Activated CD4-positive, alpha-beta T cell treated with anti-CD3 and anti-CD28 coated beads, Interleukin-2, amount 10 ng/mL, durations not matched to agents 7 days and 5 days (primary cell): ENCODE data around the gene SMAD9. TPM values are rescaled to one million over a fixed set of nuclear protein-coding genes. Genes with fewer than 3 reads are reported as not detected.

Experiments used
- CTCF ChIA-PET: fragments of 350-600 bp; sonication (Branson Sonifier 250); formaldehyde crosslinking; loops from one replicate; lab custom pipeline; 2021; ENCODE audit warnings: antibody characterized with exemption; lab: Charles Lee
- POLR2A ChIA-PET: fragments of 350-600 bp; sonication (Branson Sonifier 250); formaldehyde crosslinking; loops from one replicate; lab custom pipeline; 2021; ENCODE audit warnings: antibody characterized with exemption; lab: Charles Lee
- DNase-seq: peaks from one replicate; pipeline ENCODE4 v3.0.0-alpha.2; 2020
- H3K27ac Mint-ChIP-seq: one replicate; pipeline ENCODE4 v1.8.0; 2021; ENCODE audit warnings: mild to moderate bottlenecking, moderate library complexity, mixed read lengths
- H3K27me3 Mint-ChIP-seq: one replicate; pipeline ENCODE4 v1.8.0; 2021; ENCODE audit warnings: mixed read lengths
- H3K36me3 Mint-ChIP-seq: one replicate; pipeline ENCODE4 v1.8.0; 2021; ENCODE audit warnings: low read depth, mixed read lengths
- H3K4me1 Mint-ChIP-seq: one replicate; pipeline ENCODE4 v1.8.0; 2021; ENCODE audit warnings: mixed read lengths
- H3K4me3 Mint-ChIP-seq: one replicate; pipeline ENCODE4 v1.8.0; 2021; ENCODE audit warnings: mild to moderate bottlenecking, moderate library complexity, mixed read lengths
- H3K9me3 Mint-ChIP-seq: one replicate; pipeline ENCODE4 v1.8.0; 2021; ENCODE audit warnings: mixed read lengths
- total RNA-seq, 2 experiments: library from RNA; stranded (reverse); gene quantifications; one replicate each; pipeline ENCODE4 v1.2.3, GENCODE V29; 2021

The SMAD9 gene
- total RNA-seq, 2 experiments from 2014 or later = not detected

GRCh38 chr13:36819739-36820090 is 100.3 kb downstream of the SMAD9 start:
- Mint-ChIP-seq H3K27ac (peak overlapping the region; percentile 99), H3K36me3 (peaks cover 12% of the 10 kb centered on the region), H3K4me1 (peaks cover 61% of the 10 kb centered on the region), H3K27me3 (peaks cover 4% of the 10 kb centered on the region), H3K4me3 (peak overlapping the region; percentile 90), H3K9me3 (no peaks in the 10 kb centered on the region)
- CTCF ChIA-PET = no interaction called here
- DNase-seq = peak; percentile 54
- POLR2A ChIA-PET = no interaction called here

- DNase-seq = peak; percentile 91
- peaks cover 56% of the 10 kb centered on the region for H3K4me1 Mint-ChIP-seq
- H3K36me3 Mint-ChIP-seq = peaks cover 11% of the 10 kb centered on the region
- H3K9me3 Mint-ChIP-seq = no peaks in the 10 kb centered on the region
- CTCF ChIA-PET = interaction anchor here (0.8 kb wide), 1 partner anchor 402 kb away, joined by 4 read pairs; no protein-coding TSS in a partner anchor
- H3K27ac Mint-ChIP-seq = peak within 1 kb of the TSS; percentile 99
- H3K4me3 Mint-ChIP-seq = peak within 1 kb of the TSS; percentile 90
- H3K27me3 Mint-ChIP-seq = peaks cover 9% of the 10 kb centered on the region
- POLR2A ChIA-PET = interaction anchor here (0.7 kb wide), 1 partner anchor 180 kb away, joined by 6 read pairs; the partner anchor contains the start of gene ALG5
These were observed 101.0 kb downstream of the SMAD9 start, which contains the start of gene RFXAP for GRCh38 chr13:36818804-36819738. Gene RFXAP (plus strand): TSS chr13:36819222. CDS start chr13:36819358, 136 bp downstream.

GRCh38 chr13:36817996-36818803 is 101.8 kb downstream of the SMAD9 start:
- H3K4me1 Mint-ChIP-seq = peaks cover 48% of the 10 kb centered on the region
- H3K36me3 Mint-ChIP-seq = peaks cover 4% of the 10 kb centered on the region
- H3K4me3 Mint-ChIP-seq = peak overlapping the region; percentile 90
- ChIA-PET POLR2A (interaction anchor here (0.7 kb wide), 1 partner anchor 181 kb away, joined by 6 read pairs; the partner anchor contains the start of gene ALG5), CTCF (interaction anchor here (0.8 kb wide), 1 partner anchor 401 kb away, joined by 4 read pairs; no protein-coding TSS in a partner anchor)
- H3K27ac Mint-ChIP-seq = peak overlapping the region; percentile 99
- DNase-seq = no peak
- H3K27me3 Mint-ChIP-seq = peaks cover 15% of the 10 kb centered on the region
- H3K9me3 Mint-ChIP-seq = no peaks in the 10 kb centered on the region

- Mint-ChIP-seq H3K4me1 (peaks cover 21% of the 10 kb centered on the region), H3K9me3 (no peaks in the 10 kb centered on the region), H3K36me3 (no peaks in the 10 kb centered on the region), H3K27ac (no peak overlapping the region), H3K4me3 (no peak overlapping the region), H3K27me3 (peaks cover 31% of the 10 kb centered on the region)
- POLR2A ChIA-PET = no interaction called here
- CTCF ChIA-PET = interaction anchor here (0.6 to 1.0 kb wide), 2 partner anchors 10 to 471 kb away, joined by 3 to 4 read pairs; no protein-coding TSS in a partner anchor
- DNase-seq = peak; percentile 16
These were observed 105.0 kb downstream of the SMAD9 start for GRCh38 chr13:36815062-36815461.

DNA sequence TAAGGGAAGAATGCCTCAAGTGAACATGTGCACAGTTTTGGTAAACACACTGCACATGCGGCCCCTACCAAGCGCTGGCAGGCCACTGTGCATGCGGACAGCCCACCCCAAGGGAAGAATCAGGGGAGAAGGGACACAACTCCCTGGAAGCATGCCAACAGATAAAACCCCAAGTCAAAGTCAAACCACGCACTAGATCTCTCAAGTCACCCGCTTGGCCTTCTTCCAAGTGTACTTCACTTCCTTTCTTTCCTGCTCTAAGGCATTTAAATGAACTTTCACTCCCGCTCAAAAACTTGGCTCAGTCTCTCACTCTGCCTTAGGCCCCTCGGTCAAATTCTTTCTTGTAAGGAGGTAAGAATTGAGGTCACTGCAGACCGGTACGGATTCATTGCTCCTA is 105.6 kb downstream of the SMAD9 start:
- DNase-seq = no peak
- Mint-ChIP-seq H3K9me3 (no peaks in the 10 kb centered on the region), H3K27me3 (peaks cover 33% of the 10 kb centered on the region), H3K36me3 (no peaks in the 10 kb centered on the region), H3K27ac (no peak overlapping the region), H3K4me1 (peaks cover 17% of the 10 kb centered on the region), H3K4me3 (no peak overlapping the region)
- POLR2A ChIA-PET = no interaction called here
- CTCF ChIA-PET = interaction anchor here (1.0 kb wide), 1 partner anchor 10 kb away, joined by 3 read pairs; no protein-coding TSS in a partner anchor

GRCh38 chr13:36813225-36813624 is 106.8 kb downstream of the SMAD9 start:
- ChIA-PET CTCF (no interaction called here), POLR2A (no interaction called here)
- Mint-ChIP-seq H3K4me3 (no peak overlapping the region), H3K36me3 (no peaks in the 10 kb centered on the region), H3K27ac (no peak overlapping the region), H3K4me1 (peaks cover 10% of the 10 kb centered on the region), H3K27me3 (peaks cover 38% of the 10 kb centered on the region), H3K9me3 (no peaks in the 10 kb centered on the region)
- DNase-seq = no peak

DNA sequence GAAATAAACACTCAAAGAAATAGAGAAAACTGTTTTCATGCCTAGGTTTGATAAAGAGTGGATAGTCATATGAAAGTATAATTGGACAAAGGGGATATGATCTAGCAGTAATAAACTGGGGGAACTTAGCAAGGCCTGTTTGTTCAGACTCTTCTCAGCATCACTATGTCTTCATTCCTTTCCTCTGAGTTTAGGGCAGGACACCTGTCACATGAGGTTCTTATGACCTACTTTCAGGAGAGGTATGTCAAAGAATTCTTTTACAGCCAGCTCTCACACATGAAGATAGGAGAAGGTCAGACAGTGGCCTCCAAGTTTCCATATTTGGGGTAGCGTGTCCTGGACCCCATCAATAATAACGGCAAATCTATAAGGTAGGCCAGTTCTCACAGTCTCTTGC is 112.4 kb downstream of the SMAD9 start:
- Mint-ChIP-seq H3K36me3 (no peaks in the 10 kb centered on the region), H3K27me3 (peaks cover 36% of the 10 kb centered on the region), H3K27ac (no peak overlapping the region), H3K4me1 (no peaks in the 10 kb centered on the region), H3K9me3 (no peaks in the 10 kb centered on the region), H3K4me3 (no peak overlapping the region)
- DNase-seq = no peak
- CTCF ChIA-PET = no interaction called here
- POLR2A ChIA-PET = no interaction called here

- Mint-ChIP-seq H3K27me3 (peaks cover 32% of the 10 kb centered on the region), H3K36me3 (no peaks in the 10 kb centered on the region), H3K4me1 (no peaks in the 10 kb centered on the region), H3K9me3 (no peaks in the 10 kb centered on the region), H3K4me3 (no peak overlapping the region), H3K27ac (no peak overlapping the region)
- DNase-seq = no peak
- CTCF ChIA-PET = no interaction called here
- POLR2A ChIA-PET = no interaction called here
These were observed 113.9 kb downstream of the SMAD9 start for GRCh38 chr13:36806102-36806501.

DNA sequence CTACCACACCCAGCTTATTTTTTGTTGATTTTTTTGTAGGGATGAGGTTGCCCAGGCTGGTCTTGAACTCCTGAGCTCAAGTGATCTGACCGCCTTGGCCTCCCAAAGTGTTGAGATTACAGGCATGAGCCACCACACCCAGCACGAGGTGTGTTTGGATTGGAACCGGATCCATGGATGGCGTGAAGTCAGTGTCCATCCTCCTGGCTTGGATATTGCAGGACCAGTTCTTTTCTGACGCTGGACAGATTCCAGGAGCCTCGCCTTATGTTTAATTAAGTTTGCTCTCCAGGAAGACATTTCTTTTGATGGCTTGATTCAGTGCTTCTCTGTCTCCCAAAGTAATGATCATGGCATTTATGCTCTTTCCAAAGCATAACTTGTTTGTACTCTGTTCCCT is 115.5 kb downstream of the SMAD9 start:
- Mint-ChIP-seq H3K4me3 (no peak overlapping the region), H3K4me1 (no peaks in the 10 kb centered on the region), H3K36me3 (no peaks in the 10 kb centered on the region), H3K27me3 (peaks cover 31% of the 10 kb centered on the region), H3K9me3 (no peaks in the 10 kb centered on the region), H3K27ac (no peak overlapping the region)
- POLR2A ChIA-PET = no interaction called here
- CTCF ChIA-PET = no interaction called here
- no peak for DNase-seq

DNA sequence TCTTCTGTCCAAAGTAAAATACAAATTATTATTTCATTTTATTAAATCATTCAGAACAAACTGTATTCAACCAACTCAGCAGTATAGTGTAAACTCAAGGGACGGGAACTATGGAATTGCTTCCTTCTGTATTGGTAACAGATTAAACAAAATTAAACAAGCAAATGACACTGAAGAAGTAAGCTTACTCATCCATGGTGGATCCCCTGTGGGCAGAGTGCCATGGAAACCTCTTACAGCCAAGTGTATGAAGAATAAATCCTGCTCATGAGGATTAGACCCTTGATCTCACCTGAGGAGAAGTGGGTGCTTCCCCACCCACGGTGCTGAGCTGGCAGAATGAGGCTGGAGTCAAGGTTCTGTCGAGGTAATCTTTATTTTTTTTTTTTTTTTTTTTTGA is 119.0 kb downstream of the SMAD9 start:
- ChIA-PET CTCF (interaction anchor here (1.0 kb wide), 1 partner anchor 58 kb away, joined by 4 read pairs; no protein-coding TSS in a partner anchor), POLR2A (no interaction called here)
- no peak for DNase-seq
- no peak overlapping the region for H3K27ac Mint-ChIP-seq
- H3K4me3 Mint-ChIP-seq = no peak overlapping the region
- H3K4me1 Mint-ChIP-seq = no peaks in the 10 kb centered on the region
- no peaks in the 10 kb centered on the region for H3K36me3 Mint-ChIP-seq
- peaks cover 18% of the 10 kb centered on the region for H3K27me3 Mint-ChIP-seq
- no peaks in the 10 kb centered on the region for H3K9me3 Mint-ChIP-seq

DNA sequence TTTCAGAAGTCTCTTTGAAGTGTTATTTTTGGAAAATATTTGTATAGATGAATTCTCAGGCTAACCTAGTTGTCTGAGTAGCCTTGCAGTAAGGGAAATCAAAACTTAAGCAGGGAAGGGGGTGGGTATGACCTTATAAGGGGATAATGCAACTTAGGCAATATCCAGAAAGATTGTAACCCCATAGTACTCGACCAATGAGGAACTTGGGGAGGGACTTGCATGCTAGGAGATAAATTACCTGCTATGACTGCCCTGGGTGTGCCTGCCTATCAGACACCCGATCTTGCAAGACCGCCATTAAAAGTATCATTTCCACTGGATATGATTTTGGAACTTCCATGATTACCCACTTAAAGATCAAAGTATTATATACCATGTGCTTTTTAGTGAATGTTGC is 124.0 kb downstream of the SMAD9 start:
- DNase-seq = no peak
- Mint-ChIP-seq H3K36me3 (no peaks in the 10 kb centered on the region), H3K4me1 (no peaks in the 10 kb centered on the region), H3K27me3 (peaks cover 8% of the 10 kb centered on the region), H3K4me3 (no peak overlapping the region), H3K9me3 (no peaks in the 10 kb centered on the region), H3K27ac (no peak overlapping the region)
- POLR2A ChIA-PET = no interaction called here
- CTCF ChIA-PET = no interaction called here

GRCh38 chr13:36795463-36795862 is 124.6 kb downstream of the SMAD9 start:
- Mint-ChIP-seq H3K27me3 (peaks cover 6% of the 10 kb centered on the region), H3K27ac (no peak overlapping the region)
- CTCF ChIA-PET = no interaction called here

More at GRCh38 chr13:36795463-36795862, 124.6 kb downstream of the SMAD9 start:
- Mint-ChIP-seq H3K4me3 (no peak overlapping the region), H3K36me3 (no peaks in the 10 kb centered on the region), H3K4me1 (no peaks in the 10 kb centered on the region), H3K9me3 (no peaks in the 10 kb centered on the region)
- no peak for DNase-seq
- POLR2A ChIA-PET = no interaction called here
